DOHH2 (cell line): Measurements from ENCODE around the gene MYH6.

Experiments used
- CTCF ChIP-seq: fragments of 200-600 bp; sonication (generic); IDR thresholded peaks from one replicate; pipeline ENCODE4 v1.5.1; 2014; ENCODE audit warnings: antibody characterized with exemption, mild to moderate bottlenecking, low read depth, low read length; ENCODE audit not compliant: poor library complexity, severe bottlenecking
- EZH2phosphoT487 ChIP-seq: fragments of 200-600 bp; sonication (generic); IDR thresholded peaks from 2 replicates; pipeline ENCODE4 v1.6.1; 2017; ENCODE audit warnings: borderline replicate concordance, mild to moderate bottlenecking, antibody characterized with exemption, low read length, moderate library complexity, mixed read lengths

DNA sequence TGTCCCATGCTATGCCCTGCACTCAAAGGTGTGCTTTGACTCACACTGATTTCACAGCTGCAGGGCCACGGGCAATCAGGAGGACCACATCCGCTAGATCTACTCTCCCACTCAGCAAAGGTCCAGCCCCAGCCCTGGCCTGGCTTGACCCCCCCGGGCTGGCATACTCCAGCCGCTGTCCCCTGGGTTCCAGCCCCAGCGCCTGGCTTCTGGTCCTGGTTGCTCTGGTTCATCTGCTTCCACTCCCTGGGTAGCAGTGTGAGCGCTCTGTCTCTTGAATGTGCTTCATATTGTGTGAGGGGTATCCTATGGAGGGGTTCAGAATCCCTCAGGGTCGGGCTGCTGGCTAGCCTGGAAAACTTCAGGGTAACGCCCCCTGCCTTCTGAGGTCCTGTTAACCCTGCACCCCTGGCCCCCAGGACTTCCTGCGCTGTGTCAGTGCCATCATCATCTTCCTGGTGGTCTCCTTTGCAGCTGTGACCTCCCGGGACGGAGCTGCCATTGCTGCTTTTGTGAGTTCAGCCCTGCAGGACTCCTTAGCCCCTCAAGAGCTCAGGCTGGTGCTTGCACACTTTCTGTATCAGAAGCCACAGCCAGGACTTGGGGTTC, 29.4 kb downstream of the MYH6 start:
- TF ChIP-seq CTCF (no peak), EZH2phosphoT487 (no peak)
